ENCODE results near the gene PRPF39.
"Not testable (repeated sequence)": the region's sequence is repeated elsewhere in the genome, so short reads cannot be mapped to it uniquely, and the experiment has no call there.

The PRPF39 gene

GRCh38 chr14:45136399-45136798 is 52.5 kb downstream of the PRPF39 start:
- no peak for DNase-seq (ENCODE audit: low spot score)

- DNase-seq (ENCODE audit: low spot score): no peak
Measured at GRCh38 chr14:45140661-45141187, 56.8 kb downstream of the PRPF39 start.

- not testable (repeated sequence) for DNase-seq (ENCODE audit: low spot score)
Measured at GRCh38 chr14:45142083-45142482, 58.2 kb downstream of the PRPF39 start.

- no peak for DNase-seq (ENCODE audit: low spot score)
Measured at GRCh38 chr14:45144658-45145057, 60.7 kb downstream of the PRPF39 start.

- no peak for DNase-seq (ENCODE audit: low spot score)
Measured at GRCh38 chr14:45145214-45145613, 61.3 kb downstream of the PRPF39 start.

- DNase-seq (ENCODE audit: low spot score): no peak
Measured at GRCh38 chr14:45149602-45150001, 65.7 kb downstream of the PRPF39 start.

GRCh38 chr14:45150386-45150890 is 66.5 kb downstream of the PRPF39 start:
- no peak for DNase-seq (ENCODE audit: low spot score)

GRCh38 chr14:45156067-45156466 is 72.2 kb downstream of the PRPF39 start:
- DNase-seq (ENCODE audit: low spot score): no peak
